Glutamatergic neuron (in vitro differentiated cells): Measurements from ENCODE around the gene PON2. TPM values are rescaled to one million over a fixed set of nuclear protein-coding genes. Genes with fewer than 3 reads are reported as not detected.
"Not testable (repeated sequence)": the region's sequence is repeated elsewhere in the genome, so short reads cannot be mapped to it uniquely, and the experiment has no call there.

Experiments
- DNase-seq: peaks from one replicate; pipeline ENCODE4 v3.0.0; 2022
- H3K27ac Mint-ChIP-seq: one replicate; pipeline ENCODE4 v1.8.0; 2020; ENCODE audit warnings: mild to moderate bottlenecking, mixed read lengths, inconsistent platforms; ENCODE audit not compliant: unreplicated experiment
- H3K27me3 Mint-ChIP-seq: one replicate; pipeline ENCODE4 v1.8.0; 2020; ENCODE audit warnings: mild to moderate bottlenecking, moderate library complexity, mixed read lengths, inconsistent platforms; ENCODE audit not compliant: unreplicated experiment
- H3K36me3 Mint-ChIP-seq: one replicate; pipeline ENCODE4 v1.8.0; 2020; ENCODE audit warnings: mild to moderate bottlenecking, mixed read lengths, inconsistent platforms; ENCODE audit not compliant: unreplicated experiment
- H3K4me1 Mint-ChIP-seq: one replicate; pipeline ENCODE4 v1.8.0; 2020; ENCODE audit warnings: mild to moderate bottlenecking, low read depth, mixed read lengths, inconsistent platforms; ENCODE audit not compliant: unreplicated experiment
- H3K4me3 Mint-ChIP-seq: one replicate; pipeline ENCODE4 v1.8.0; 2020; ENCODE audit warnings: mild to moderate bottlenecking, mixed read lengths, inconsistent platforms; ENCODE audit not compliant: unreplicated experiment
- H3K9me3 Mint-ChIP-seq: one replicate; pipeline ENCODE4 v1.8.0; 2020; ENCODE audit warnings: mild to moderate bottlenecking, moderate library complexity, mixed read lengths, inconsistent platforms; ENCODE audit not compliant: unreplicated experiment
- CTCF ChIP-seq: fragments of 200-600 bp; sonication (generic); IDR thresholded peaks from one replicate; pipeline ENCODE4 v1.5.0; 2021; ENCODE audit not compliant: partially characterized antibody, unreplicated experiment
- total RNA-seq: library from RNA; stranded (reverse); fragmentation: NEBNext Ultra II Directional; extraction: Animal tissue kit (Norgen Biotek cat#: 25700); gene quantifications from one replicate; pipeline ENCODE4 v1.2.1, GENCODE V29; 2021; ENCODE audit not compliant: unreplicated experiment

Gene PON2
- total RNA-seq, 1 donor from 2014 or later = 55.7 TPM

DNA sequence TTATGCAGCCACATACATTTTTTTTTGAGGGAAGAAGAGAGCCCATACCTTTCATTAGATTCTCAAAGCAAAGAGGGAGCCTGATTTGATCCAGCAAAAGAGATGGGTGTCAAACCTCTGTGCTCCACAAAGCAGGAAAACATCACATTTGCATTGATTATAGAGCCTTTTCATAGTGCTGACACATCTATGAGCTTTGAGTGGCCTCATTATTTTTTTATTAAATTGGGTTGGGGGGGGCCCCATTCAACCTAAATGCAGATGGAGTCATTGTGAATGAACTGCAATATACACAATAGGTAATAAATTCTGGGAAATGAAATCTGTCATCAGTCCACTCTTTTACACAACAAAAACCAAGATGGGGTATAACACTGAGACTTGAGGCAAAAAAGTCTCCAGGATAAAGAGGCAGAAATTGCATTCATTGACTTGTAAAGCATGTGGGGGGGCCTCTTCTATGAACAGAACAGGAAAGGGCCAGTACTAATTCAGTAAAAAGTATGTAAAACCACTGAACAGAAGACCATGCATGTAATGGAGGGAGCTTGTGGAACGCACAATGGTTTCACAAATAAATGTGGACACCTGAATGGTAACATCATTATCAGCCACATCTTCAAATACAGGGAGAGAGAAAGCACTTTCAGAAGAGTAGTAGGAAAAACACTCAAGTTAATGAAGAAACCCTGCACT, 33.2 kb upstream of the PON2 start:
- Mint-ChIP-seq H3K27ac (no peak overlapping the region), H3K4me1 (peaks cover 31% of the 10 kb centered on the region), H3K4me3 (no peak overlapping the region)

DNA sequence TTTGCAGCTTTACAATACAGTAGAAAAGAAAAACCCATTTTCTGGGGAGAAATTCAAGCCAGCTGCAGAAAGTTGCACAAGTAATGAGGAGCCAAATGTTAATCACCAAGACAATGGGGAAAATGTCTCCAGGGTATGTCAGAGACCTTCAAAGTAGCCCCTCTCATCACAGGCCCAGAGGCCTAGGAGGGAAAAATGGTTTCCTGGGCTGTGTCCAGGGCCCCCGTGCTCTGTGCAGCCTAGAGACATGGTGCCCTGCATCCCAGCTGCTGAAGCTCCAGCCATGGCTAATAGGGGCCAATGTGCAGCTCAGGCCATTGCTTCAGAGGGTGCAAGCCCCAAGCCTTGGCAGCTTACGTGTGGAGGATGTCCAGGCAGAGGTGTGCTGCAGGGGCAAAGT, 25.8 kb upstream of the PON2 start:
- H3K27ac Mint-ChIP-seq, DNase-seq, H3K4me1 Mint-ChIP-seq: not testable (repeated sequence)

More for the DNA sequence above, 33.2 kb upstream of the PON2 start:
- DNase-seq = no peak
- TF ChIP-seq CTCF = no peak
- H3K9me3 Mint-ChIP-seq = peaks cover 3% of the 10 kb centered on the region
- H3K36me3 Mint-ChIP-seq = no peaks in the 10 kb centered on the region
- H3K27me3 Mint-ChIP-seq = no peaks in the 10 kb centered on the region

GRCh38 chr7:95457947-95458346, 23.1 kb upstream of the PON2 start:
- no peak overlapping the region for H3K4me3 Mint-ChIP-seq
- no peak for DNase-seq
- no peak overlapping the region for H3K27ac Mint-ChIP-seq
- no peaks in the 10 kb centered on the region for H3K4me1 Mint-ChIP-seq
- H3K9me3 Mint-ChIP-seq = peaks cover 1% of the 10 kb centered on the region
- H3K36me3 Mint-ChIP-seq = peaks cover 33% of the 10 kb centered on the region
- TF ChIP-seq CTCF = no peak
- no peaks in the 10 kb centered on the region for H3K27me3 Mint-ChIP-seq

More for the DNA sequence above, 25.8 kb upstream of the PON2 start:
- H3K36me3 Mint-ChIP-seq = peaks cover 33% of the 10 kb centered on the region
- H3K4me3 Mint-ChIP-seq, H3K9me3 Mint-ChIP-seq, H3K27me3 Mint-ChIP-seq: not testable (repeated sequence)

- peaks cover 13% of the 10 kb centered on the region for H3K36me3 Mint-ChIP-seq
- H3K27ac Mint-ChIP-seq = no peak overlapping the region
- peaks cover 2% of the 10 kb centered on the region for H3K27me3 Mint-ChIP-seq
- no peak for TF ChIP-seq CTCF
- peaks cover 1% of the 10 kb centered on the region for H3K4me1 Mint-ChIP-seq
- no peak overlapping the region for H3K4me3 Mint-ChIP-seq
- DNase-seq = no peak
- no peaks in the 10 kb centered on the region for H3K9me3 Mint-ChIP-seq
Measured at GRCh38 chr7:95454438-95455045, 19.7 kb upstream of the PON2 start.

DNA sequence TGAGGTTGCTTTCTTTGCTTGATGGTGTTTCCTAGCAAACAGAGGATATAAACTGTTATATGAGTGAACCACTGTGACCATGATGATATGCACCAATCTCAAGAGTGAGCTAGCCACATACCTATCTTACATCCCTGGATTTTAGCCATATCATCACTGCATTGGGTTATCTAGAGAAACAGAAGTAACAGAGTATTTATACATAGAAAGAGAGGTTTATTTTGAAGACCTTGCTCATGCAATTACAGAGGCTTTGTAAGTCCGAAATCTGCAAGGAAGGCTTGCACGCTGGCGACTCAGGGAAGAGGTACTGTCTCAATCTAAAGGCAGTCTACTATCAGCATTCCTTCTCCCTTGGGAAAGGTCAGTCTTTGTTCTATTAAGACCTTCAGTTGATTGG, 11.8 kb upstream of the PON2 start:
- TF ChIP-seq CTCF = no peak
- DNase-seq = no peak

More for the DNA sequence above, 11.8 kb upstream of the PON2 start:
- no peak overlapping the region for H3K4me3 Mint-ChIP-seq
- H3K27me3 Mint-ChIP-seq = peaks cover 5% of the 10 kb centered on the region
- no peaks in the 10 kb centered on the region for H3K9me3 Mint-ChIP-seq
- no peaks in the 10 kb centered on the region for H3K36me3 Mint-ChIP-seq
- no peaks in the 10 kb centered on the region for H3K4me1 Mint-ChIP-seq
- no peak overlapping the region for H3K27ac Mint-ChIP-seq
